K562 (cell line): ENCODE measurements around the gene MCU. TPM values are rescaled to one million over a fixed set of nuclear protein-coding genes. Genes with fewer than 3 reads are reported as not detected.

ENCODE experiments used
- ARID1B ChIP-seq: fragments of 450-650 bp; IDR thresholded peaks from 2 replicates; pipeline ENCODE4 v1.6.1; 2016; ENCODE audit warnings: antibody characterized with exemption, mild to moderate bottlenecking, inconsistent platforms
- ARNT ChIP-seq, 2 experiments: fragments of 450-650 bp; IDR thresholded peaks; 2 replicates each; pipeline ENCODE4 v1.6.1; 2016; ENCODE audit warnings: mild to moderate bottlenecking in 1 of 2
- BACH1 ChIP-seq: fragments of 200-800 bp; sonication (Bioruptor generic); IDR thresholded peaks from 2 replicates; pipeline ENCODE4 v1.6.1; 2016; ENCODE audit warnings: missing genetic modification characterization, missing compliant biosample characterization
- BMI1 ChIP-seq: fragments of 150-350 bp; IDR thresholded peaks from 2 replicates; pipeline ENCODE4 v1.6.1; 2014; ENCODE audit warnings: low read length
- BRF1 ChIP-seq: IDR thresholded peaks from 3 replicates; pipeline ENCODE4 v1.6.1; 2011; ENCODE audit warnings: borderline replicate concordance, mild to moderate bottlenecking; ENCODE audit not compliant: insufficient read length; ENCODE audit errors: extremely low read depth
- FUS ChIP-seq: fragments of 200-400 bp; formaldehyde crosslinking; optimal IDR thresholded peaks from 2 replicates; pipeline ENCODE3; 2017; ENCODE audit warnings: low read depth, low read length
- GATA2 ChIP-seq: sonication (generic); formaldehyde crosslinking; IDR thresholded peaks from 2 replicates; pipeline ENCODE4 v1.4.0; 2020; ENCODE audit warnings: mild to moderate bottlenecking, missing genetic modification reagents
- GTF2F1 ChIP-seq: IDR thresholded peaks from 2 replicates; pipeline ENCODE4 v1.6.1; 2011; ENCODE audit warnings: low read depth, low read length, improper control_type of control experiment
- HDAC3 ChIP-seq: fragments of 450-650 bp; IDR thresholded peaks from 2 replicates; pipeline ENCODE4 v1.6.1; 2018; ENCODE audit warnings: borderline replicate concordance, mild to moderate bottlenecking, moderate library complexity; ENCODE audit not compliant: partially characterized antibody
- HES1 ChIP-seq: fragments of 450-650 bp; IDR thresholded peaks from 2 replicates; pipeline ENCODE4 v1.6.1; 2016; ENCODE audit warnings: low read depth, mild to moderate bottlenecking, moderate library complexity
- HNRNPLL ChIP-seq: fragments of 200-400 bp; formaldehyde crosslinking; IDR thresholded peaks from 2 replicates; pipeline ENCODE4 v1.6.1; 2017; ENCODE audit warnings: low read length, low read depth, mild to moderate bottlenecking; ENCODE audit not compliant: poor library complexity, severe bottlenecking
- KHSRP ChIP-seq: fragments of 450-650 bp; IDR thresholded peaks from 2 replicates; pipeline ENCODE4 v1.6.1; 2017
- MAFG ChIP-seq: fragments of 450-650 bp; conservative IDR thresholded peaks from 2 replicates; pipeline ENCODE4 v1.6.1; 2016; ENCODE audit warnings: missing genetic modification characterization, missing compliant biosample characterization
- NCOA1 ChIP-seq: fragments of 450-650 bp; IDR thresholded peaks from 2 replicates; pipeline ENCODE4 v1.6.1; 2016; ENCODE audit warnings: low read depth
- NFIX ChIP-seq: fragments of 250-450 bp; sonication (Bioruptor Pico); IDR thresholded peaks from 2 replicates; pipeline ENCODE4 v1.4.0; 2020; ENCODE audit warnings: low read depth, mild to moderate bottlenecking, moderate library complexity
- PCBP1 ChIP-seq: fragments of 200-400 bp; formaldehyde crosslinking; IDR thresholded peaks from 2 replicates; pipeline ENCODE4 v1.6.1; 2018; ENCODE audit warnings: mild to moderate bottlenecking, low read depth, low read length; ENCODE audit not compliant: poor library complexity, severe bottlenecking
- PHB ChIP-seq: fragments of 250-450 bp; sonication (Bioruptor Pico); IDR thresholded peaks from 2 replicates; pipeline ENCODE4 v1.5.0; 2021
- PTTG1 ChIP-seq: fragments of 450-650 bp; IDR thresholded peaks from 2 replicates; pipeline ENCODE4 v1.6.1; 2016; ENCODE audit warnings: low read depth, mild to moderate bottlenecking, missing genetic modification characterization, missing compliant biosample characterization
- RB1 ChIP-seq: fragments of 450-650 bp; IDR thresholded peaks from 2 replicates; pipeline ENCODE4 v1.6.1; 2017; ENCODE audit warnings: low read depth, mild to moderate bottlenecking
- RBBP5 ChIP-seq: fragments of 200-600 bp; sonication (generic); IDR thresholded peaks from 2 replicates; pipeline ENCODE4 v1.6.1; 2012; ENCODE audit warnings: borderline replicate concordance, mild to moderate bottlenecking, low read length, control low read depth, inconsistent platforms; ENCODE audit not compliant: insufficient read depth, poor library complexity, severe bottlenecking
- RBM34 ChIP-seq: fragments of 200-400 bp; formaldehyde crosslinking; IDR thresholded peaks from 2 replicates; pipeline ENCODE4 v1.6.1; 2018; ENCODE audit warnings: low read length, borderline replicate concordance; ENCODE audit not compliant: insufficient read depth
- RNF219 ChIP-seq: fragments of 250-450 bp; sonication (Bioruptor Pico); IDR thresholded peaks from 2 replicates; pipeline ENCODE4 v1.5.0; 2022; ENCODE audit warnings: mild to moderate bottlenecking
- SMAD3 ChIP-seq: fragments of 450-650 bp; formaldehyde crosslinking; conservative IDR thresholded peaks from 2 replicates; pipeline ENCODE4 v1.4.0; 2020; ENCODE audit warnings: mild to moderate bottlenecking
- TEAD4 ChIP-seq, 2 experiments: sonication (generic) in 1 of 2; formaldehyde crosslinking in 1 of 2; IDR thresholded peaks; 2 replicates each; pipeline versions ENCODE4 v1.6.1 to v1.8.0; 2012 to 2022; ENCODE audit warnings: borderline replicate concordance in 1 of 2, inconsistent platforms in 1 of 2, low read length in 1 of 2, mild to moderate bottlenecking in 1 of 2, missing genetic modification reagents in 1 of 2
- ZBTB1 ChIP-seq: sonication (generic); formaldehyde crosslinking; IDR thresholded peaks from 2 replicates; pipeline ENCODE4 v1.8.1; 2023; ENCODE audit warnings: missing genetic modification reagents, low read depth, mild to moderate bottlenecking, borderline replicate concordance
- ZKSCAN3 ChIP-seq: fragments of 250-450 bp; sonication (Bioruptor Pico); IDR thresholded peaks from 2 replicates; pipeline ENCODE4 v1.4.0; 2020
- ZNF316 ChIP-seq: fragments of 450-650 bp; IDR thresholded peaks from 2 replicates; pipeline ENCODE4 v1.6.1; 2016
- ZNF583 ChIP-seq: fragments of 250-450 bp; sonication (Bioruptor Pico); IDR thresholded peaks from 2 replicates; pipeline ENCODE4 v1.4.0; 2020
- polyA plus RNA-seq, 8 experiments: library from polyadenylated mRNA; depleted of rRNA in 4 of 8; stranded (reverse) in 5 of 8; unstranded in 3 of 8; fragments of >200 nt; fragmentation: Nextera tagmentation in 2 of 8; fragmentation: Illumina TruSeq in 1 of 8; extraction: Ambion mirVana in 2 of 8; extraction: Trizol in 1 of 8; gene quantifications; 2 replicates each; pipeline versions ENCODE4 v1.2.1 to v1.2.3, GENCODE V29; 2011 to 2014; ENCODE audit warnings: inconsistent platforms in 1 of 8, missing spikeins in 1 of 8
- total RNA-seq, 7 experiments: library from RNA; depleted of rRNA in 6 of 7; stranded (reverse); fragments of >200 nt in 6 of 7; fragmentation: Illumina TruSeq in 2 of 7; extraction: Trizol in 2 of 7; gene quantifications; 2 replicates each; pipeline versions ENCODE4 v1.2.1 to v1.2.3, GENCODE V29; 2011 to 2021; ENCODE audit warnings: low replicate concordance in 1 of 7
- TF ChIP-seq, protein P1 (sequence below): sonication (generic); formaldehyde crosslinking; IDR thresholded peaks from 2 replicates; pipeline ENCODE4 v1.8.1; 2023; ENCODE audit warnings: mild to moderate bottlenecking, missing genetic modification reagents

MCU gene
- total and polyA plus RNA-seq, 9 of the 15 experiments (the other 6 are each of a cell fraction or from before 2014, with no cell fraction given): 8.2 to 88.8 (median 21.3) TPM

DNA sequence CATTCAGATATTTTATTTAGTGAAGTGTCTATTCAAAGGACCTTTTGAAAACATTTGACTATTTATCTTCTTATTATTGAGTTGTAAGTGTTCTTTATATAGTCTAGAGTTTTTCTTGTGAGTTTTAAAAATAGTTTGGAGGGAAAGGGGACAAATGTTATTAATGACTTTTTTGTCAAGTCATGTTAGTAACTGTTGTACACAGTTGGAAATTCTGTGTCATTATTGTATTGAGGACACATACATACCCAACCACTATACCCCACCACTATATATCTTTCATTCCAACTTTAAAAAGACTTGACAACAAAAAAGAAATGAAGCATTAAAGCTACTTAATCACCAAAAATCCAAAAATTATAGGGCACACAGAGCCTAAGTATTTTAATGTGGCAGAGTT, 148.4 kb downstream of the MCU start (continued):
- TF ChIP-seq RNF219 (CRISPR knock-in tag): no peak
- 0 out of 2 replicates have a peak, but pooled peaks have one; percentile 50 for TF ChIP-seq BACH1 (tag)
- no peak for TF ChIP-seq GATA2 (CRISPR knock-in tag)
- peak; percentile 30; the same call in 1 of the 2 replicates for TF ChIP-seq ARID1B
- TF ChIP-seq, protein P1, sequence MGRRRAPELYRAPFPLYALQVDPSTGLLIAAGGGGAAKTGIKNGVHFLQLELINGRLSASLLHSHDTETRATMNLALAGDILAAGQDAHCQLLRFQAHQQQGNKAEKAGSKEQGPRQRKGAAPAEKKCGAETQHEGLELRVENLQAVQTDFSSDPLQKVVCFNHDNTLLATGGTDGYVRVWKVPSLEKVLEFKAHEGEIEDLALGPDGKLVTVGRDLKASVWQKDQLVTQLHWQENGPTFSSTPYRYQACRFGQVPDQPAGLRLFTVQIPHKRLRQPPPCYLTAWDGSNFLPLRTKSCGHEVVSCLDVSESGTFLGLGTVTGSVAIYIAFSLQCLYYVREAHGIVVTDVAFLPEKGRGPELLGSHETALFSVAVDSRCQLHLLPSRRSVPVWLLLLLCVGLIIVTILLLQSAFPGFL: no peak
- no peak for TF ChIP-seq NFIX
- TF ChIP-seq GTF2F1: no peak
- TF ChIP-seq HDAC3: no peak
- TF ChIP-seq PCBP1: no peak
- peak; percentile 94 for TF ChIP-seq ZNF316
- TF ChIP-seq FUS: no peak
- TF ChIP-seq ZKSCAN3: no peak
- TF ChIP-seq MAFG (tag): peak; percentile 90
- TF ChIP-seq NCOA1: no peak
- no peak for TF ChIP-seq BMI1
- no peak for TF ChIP-seq SMAD3 (CRISPR knock-in tag)
- no peak for TF ChIP-seq PHB (CRISPR knock-in tag)
- TF ChIP-seq KHSRP: no peak
- no peak for TF ChIP-seq RBBP5
- TF ChIP-seq HNRNPLL: no peak
- TF ChIP-seq ZNF583 (CRISPR knock-in tag): no peak
- no peak for TF ChIP-seq PTTG1 (tag)
- TF ChIP-seq TEAD4 (IDR thresholded peaks at IDR 0.05; ENCODE audit: low read length): no peak
- TF ChIP-seq TEAD4 (CRISPR knock-in tag; IDR thresholded peaks at IDR 0.05; ENCODE audit: borderline replicate concordance): no peak
- TF ChIP-seq ZBTB1: no peak
- no peak for TF ChIP-seq RB1
- TF ChIP-seq HES1: no peak
- TF ChIP-seq RBM34: no peak
- no peak for TF ChIP-seq BRF1
- 0 out of 4 replicates have a peak, but pooled peaks of 1 of the 2 experiments have one; percentile 20 for TF ChIP-seq ARNT (IDR thresholded peaks at IDR 0.05)
